Renal cortex interstitium (tissue), 11 donors: ENCODE measurements around the gene TTLL11. TPM values are rescaled to one million over a fixed set of nuclear protein-coding genes. Genes with fewer than 3 reads are reported as not detected.

Experiments
- DNase-seq, 11 donors: peaks; one replicate each; pipeline ENCODE4 v3.0.0-alpha.2; 2013; ENCODE audit warnings: low read depth in 9 of 11, low spot score in 4 of 11; ENCODE audit errors: extremely low read depth in 1 of 11
- polyA plus RNA-seq, 3 donors: library from polyadenylated mRNA; unstranded; fragments of 120-200 nt; gene quantifications; one replicate each; pipeline ENCODE4 v1.2.1, GENCODE V29; 2013; ENCODE audit not compliant: insufficient read length in 3 of 3

Gene TTLL11
- polyA plus RNA-seq, 3 donors = 6.8 to 8.5 (median 6.9) TPM

DNA sequence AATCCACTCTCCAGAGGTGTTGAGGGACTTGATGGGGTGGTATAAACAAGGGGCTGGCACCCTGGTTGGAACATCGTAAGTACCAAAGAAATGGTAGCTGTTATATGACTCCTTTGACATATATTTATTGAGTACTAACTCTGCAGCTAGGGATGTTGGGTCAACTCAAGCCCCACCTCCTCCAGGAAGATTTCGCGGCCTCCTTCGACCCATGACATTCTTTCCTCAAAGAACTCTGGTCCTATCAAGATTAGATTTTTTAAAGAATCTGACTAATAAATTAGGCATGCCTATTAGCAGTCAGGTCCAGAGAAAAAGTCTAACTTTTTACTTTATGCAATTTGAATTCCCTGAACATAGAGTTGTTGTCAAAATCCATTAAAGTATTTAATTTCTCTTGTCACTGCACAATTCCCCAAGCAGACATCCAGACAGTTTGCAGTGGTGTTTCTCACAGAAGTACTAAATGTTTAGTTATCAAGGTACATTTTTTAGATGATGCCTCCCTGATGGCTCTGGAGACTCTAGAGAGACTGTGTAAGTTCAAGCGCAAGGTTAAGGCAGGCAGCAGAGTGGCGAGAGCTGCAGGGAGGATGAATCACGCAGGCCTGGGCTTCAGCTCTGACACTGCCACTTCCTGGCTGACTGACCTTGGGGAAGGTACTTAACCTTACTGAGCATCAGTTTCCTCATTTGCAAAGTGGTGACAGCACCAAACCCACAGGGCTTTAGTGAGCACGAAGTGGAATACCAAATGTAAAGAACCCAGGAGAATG is 209.6 kb downstream of the TTLL11 start:
- no peak for DNase-seq

DNA sequence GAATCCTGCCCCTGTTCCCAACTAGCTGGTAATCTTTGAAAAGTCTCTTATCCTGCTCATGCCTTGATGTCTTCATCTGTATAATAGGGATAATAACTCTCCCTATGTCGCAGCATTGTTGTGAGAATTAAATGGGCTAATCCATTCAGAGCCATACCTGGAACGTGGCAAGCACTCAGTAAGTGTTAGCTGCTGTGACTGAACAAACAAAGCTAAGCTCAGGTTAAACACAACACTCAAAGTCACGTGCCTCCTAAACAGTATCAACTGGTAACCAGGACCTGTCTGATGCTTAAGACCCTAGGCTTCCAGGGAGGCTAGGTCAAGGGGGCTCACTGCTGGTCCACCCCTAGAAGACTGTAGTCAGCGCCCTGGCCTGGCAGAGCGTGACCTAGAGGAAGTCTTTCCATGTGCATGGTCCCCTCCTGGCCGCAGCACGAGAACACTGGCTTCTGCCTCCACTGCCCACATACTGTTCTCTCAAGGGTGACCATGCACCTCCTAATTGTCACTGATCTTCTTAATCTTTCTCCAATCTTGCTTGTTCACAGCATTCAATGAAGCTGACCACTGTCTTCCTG is 211.1 kb downstream of the TTLL11 start:
- no peak for DNase-seq

- no peak for DNase-seq
Measured at GRCh38 chr9:121880343-121880898, 212.7 kb downstream of the TTLL11 start.

GRCh38 chr9:121878271-121878822 is 214.8 kb downstream of the TTLL11 start:
- no peak for DNase-seq

GRCh38 chr9:121876658-121877271 is 216.3 kb downstream of the TTLL11 start:
- DNase-seq = no peak

DNA sequence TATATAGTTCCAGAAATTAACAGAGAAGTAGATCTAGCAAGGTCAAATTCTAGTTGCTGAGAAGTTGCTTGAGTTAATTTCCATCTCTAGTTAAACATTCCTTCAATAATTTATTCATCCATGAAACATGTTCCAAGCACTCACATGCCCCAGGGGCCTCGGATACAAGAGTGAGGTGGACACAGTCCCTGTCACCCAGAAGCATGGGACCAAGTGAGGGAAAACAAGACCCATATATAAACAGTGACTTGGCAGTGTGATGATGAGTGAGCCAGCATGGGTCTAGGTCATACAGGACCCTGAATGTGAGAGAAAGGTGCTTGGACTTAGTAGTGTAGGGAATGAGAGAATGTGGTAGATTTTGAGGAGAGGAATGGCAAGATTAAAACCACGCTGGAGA is 216.9 kb downstream of the TTLL11 start:
- DNase-seq = no peak

GRCh38 chr9:121874524-121874923 is 218.6 kb downstream of the TTLL11 start:
- no peak for DNase-seq

- DNase-seq = no peak
Measured at GRCh38 chr9:121871431-121872025, 221.6 kb downstream of the TTLL11 start.

GRCh38 chr9:121870271-121870670 is 222.8 kb downstream of the TTLL11 start:
- DNase-seq = no peak

GRCh38 chr9:121868626-121869025 is 224.5 kb downstream of the TTLL11 start:
- DNase-seq = no peak

- no peak for DNase-seq
Measured at GRCh38 chr9:121866927-121867326, 226.2 kb downstream of the TTLL11 start.

- DNase-seq = no peak
Measured at GRCh38 chr9:121865884-121866283, 227.2 kb downstream of the TTLL11 start.

- no peak for DNase-seq
Measured at GRCh38 chr9:121865060-121865459, 228.0 kb downstream of the TTLL11 start.

GRCh38 chr9:121863955-121864354 is 229.2 kb downstream of the TTLL11 start:
- DNase-seq = no peak

- DNase-seq = no peak
Measured at GRCh38 chr9:121862371-121863332, 230.5 kb downstream of the TTLL11 start.

DNA sequence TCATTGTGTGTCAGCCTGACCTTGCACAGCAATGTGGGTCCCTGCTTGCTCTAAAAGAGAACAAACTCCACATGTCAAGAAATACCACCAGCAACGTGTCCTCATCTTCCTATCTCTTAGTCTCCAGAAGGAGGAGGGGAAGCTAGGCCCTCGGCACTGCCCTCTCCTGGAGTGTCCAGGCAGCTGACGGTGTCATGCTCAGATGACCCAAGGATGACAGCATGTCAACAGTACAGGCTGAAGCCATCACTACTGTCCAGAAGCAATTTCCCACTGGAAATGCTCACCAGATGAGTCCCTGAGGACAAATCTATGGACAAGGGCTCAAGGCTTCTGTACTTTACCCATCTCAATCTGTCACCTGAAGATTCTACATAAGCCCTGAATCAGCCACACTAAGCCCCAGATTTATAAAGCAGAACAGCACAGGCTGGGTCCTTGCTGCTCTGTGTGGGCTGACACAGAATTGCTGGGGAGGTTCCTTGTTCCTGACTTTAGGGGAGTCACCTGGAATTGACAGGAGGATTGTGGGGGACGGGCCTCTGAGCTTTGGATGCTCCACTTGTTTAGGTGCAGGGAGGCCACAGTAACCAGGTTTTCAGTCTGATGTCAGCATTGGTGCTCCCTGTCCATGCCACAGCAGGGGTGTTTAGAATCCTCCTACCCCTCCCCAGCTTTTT is 231.5 kb downstream of the TTLL11 start:
- DNase-seq = no peak

GRCh38 chr9:121860744-121861143 is 232.4 kb downstream of the TTLL11 start:
- DNase-seq = no peak

DNA sequence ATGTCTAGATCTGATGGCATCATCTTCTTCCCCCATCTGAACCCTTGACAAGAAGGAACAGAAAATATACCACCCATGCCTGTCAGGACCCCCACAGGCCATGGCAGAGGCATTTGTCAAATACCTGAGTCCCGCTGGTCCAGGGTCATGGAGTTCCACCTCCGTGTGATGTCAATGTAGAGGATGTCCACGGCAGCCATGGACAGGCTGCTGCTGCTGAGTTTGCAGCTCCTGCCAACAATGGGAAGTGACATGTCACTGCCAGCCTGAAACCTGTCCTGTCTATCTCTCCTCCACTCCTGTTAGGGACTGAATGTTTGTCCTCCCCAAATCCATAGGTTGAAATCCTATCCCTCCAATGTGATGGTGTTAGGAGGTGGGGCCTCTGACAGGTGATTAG is 232.9 kb downstream of the TTLL11 start:
- DNase-seq = no peak
